Measurements from ENCODE around the gene PHYHD1. TPM values are rescaled to one million over a fixed set of nuclear protein-coding genes. Genes with fewer than 3 reads are reported as not detected.

The PHYHD1 gene
- total and polyA plus RNA-seq, 2 of the 13 experiments (the other 11 are each of a cell fraction or from before 2014, with no cell fraction given), result 10.6 to 25.3 TPM

GRCh38 chr9:128899566-128900322, 21.0 kb upstream of the PHYHD1 start:
- no peak for FAIRE-seq
- CTCF ChIA-PET (ENCODE audit: low intra/inter-chr PET ratio, low total read pairs), result no interaction called here

More at GRCh38 chr9:128899566-128900322, 21.0 kb upstream of the PHYHD1 start:
- Histone ChIP-seq H3K27ac (ENCODE audit: extremely low read length, insufficient read depth, low read length) (no peak overlapping the region), H3K9ac (ENCODE audit: insufficient read depth, low read depth, low read length) (no peak overlapping the region), H3K27me3 (ENCODE audit: control insufficient read depth in 1 of 2, insufficient read depth in 2 of 2, low read length in 2 of 2) (no peaks in the 10 kb centered on the region), H3K9me3 (ENCODE audit: low read length) (no peaks in the 10 kb centered on the region), H3K79me2 (ENCODE audit: insufficient read depth, low read length) (peaks cover 2% of the 10 kb centered on the region), H4K20me1 (ENCODE audit: insufficient read depth, low read length) (no peaks in the 10 kb centered on the region), H2AFZ (ENCODE audit: low read length) (no peak overlapping the region), H3K4me2 (ENCODE audit: low read depth, low read length) (no peak overlapping the region), H3K36me3 (replicated peaks in 1 of 2; ENCODE audit: control insufficient read depth in 1 of 2, insufficient read depth in 2 of 2, low read length in 2 of 2) (peaks cover 7 to 34% of the 10 kb centered on the region in 2 experiments; a peak in 4 of 5 replicates), H3K4me1 (ENCODE audit: insufficient read depth, low read length) (peaks cover 8% of the 10 kb centered on the region; the same call in 1 of the 2 replicates), H3K4me3 (replicated peaks in 1 of 3; ENCODE audit: insufficient read depth in 1 of 3, low read depth in 2 of 3, low read length in 3 of 3) (no peak overlapping the region)
- 89% methylated on average over 8 of the region's 8 CpGs for WGBS (ENCODE audit: low lambda C conversion rate)
- ATAC-seq (peak; percentile 39; the same call in 2 of the 3 replicates), DNase-seq (ENCODE audit: low spot score) (no peak)
- POLR2A ChIA-PET, result no interaction called here
- intact Hi-C loops (cut with micrococcal nuclease; ENCODE audit: unreplicated experiment), result no loop called here
- BruUV-seq (replicated peaks), result no TSS peak
- in situ Hi-C loops (cut with HindIII; ENCODE audit: extremely low pct_ligation_motif_present, low pct_unique_long_range_greater_than_20kb), result no loop called here
- TF ChIP-seq HMGXB4 (CRISPR knock-in tag; IDR thresholded peaks at IDR 0.05; ENCODE audit: borderline replicate concordance in 1 of 2, low read depth in 1 of 2) (no peak), SYNCRIP (IDR thresholded peaks at IDR 0.05; ENCODE audit: insufficient read depth, low read depth, low read length) (no peak), ZNF350 (CRISPR knock-in tag; IDR thresholded peaks at IDR 0.05; ENCODE audit: borderline replicate concordance, low read depth) (no peak), ZNF781 (CRISPR knock-in tag; IDR thresholded peaks at IDR 0.05; ENCODE audit: borderline replicate concordance, not compliant biosample characterization) (no peak), REL (CRISPR knock-in tag; conservative IDR thresholded peaks at IDR 0.05) (no peak), ZKSCAN1 (IDR thresholded peaks at IDR 0.05; ENCODE audit: low read length) (no peak), ZNF776 (CRISPR knock-in tag; IDR thresholded peaks at IDR 0.05) (no peak), SRSF4 (IDR thresholded peaks at IDR 0.05; ENCODE audit: low read depth, low read length, poor library complexity, severe bottlenecking) (no peak), ZHX1 (CRISPR knock-in tag; IDR thresholded peaks at IDR 0.05; ENCODE audit: low read depth) (no peak), ZNF614 (CRISPR knock-in tag; IDR thresholded peaks at IDR 0.05; ENCODE audit: borderline replicate concordance) (no peak), ZNF672 (CRISPR knock-in tag; IDR thresholded peaks at IDR 0.05) (no peak), DMAP1 (CRISPR knock-in tag; IDR thresholded peaks at IDR 0.05) (no peak), SNAPC2 (CRISPR knock-in tag; IDR thresholded peaks at IDR 0.05) (no peak)
- TF ChIP-seq, protein P1, sequence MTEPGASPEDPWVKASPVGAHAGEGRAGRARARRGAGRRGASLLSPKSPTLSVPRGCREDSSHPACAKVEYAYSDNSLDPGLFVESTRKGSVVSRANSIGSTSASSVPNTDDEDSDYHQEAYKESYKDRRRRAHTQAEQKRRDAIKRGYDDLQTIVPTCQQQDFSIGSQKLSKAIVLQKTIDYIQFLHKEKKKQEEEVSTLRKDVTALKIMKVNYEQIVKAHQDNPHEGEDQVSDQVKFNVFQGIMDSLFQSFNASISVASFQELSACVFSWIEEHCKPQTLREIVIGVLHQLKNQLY (CRISPR knock-in tag; IDR thresholded peaks at IDR 0.05), result no peak
